ENCODE measurements around the gene C15orf40. TPM values are rescaled to one million over a fixed set of nuclear protein-coding genes. Genes with fewer than 3 reads are reported as not detected.
"Not testable (repeated sequence)": the region's sequence is repeated elsewhere in the genome, so short reads cannot be mapped to it uniquely, and the experiment has no call there.

C15orf40 gene
- total RNA-seq, 4 donors from 2014 or later, result 9.7 to 31.6 (median 22.4) TPM

DNA sequence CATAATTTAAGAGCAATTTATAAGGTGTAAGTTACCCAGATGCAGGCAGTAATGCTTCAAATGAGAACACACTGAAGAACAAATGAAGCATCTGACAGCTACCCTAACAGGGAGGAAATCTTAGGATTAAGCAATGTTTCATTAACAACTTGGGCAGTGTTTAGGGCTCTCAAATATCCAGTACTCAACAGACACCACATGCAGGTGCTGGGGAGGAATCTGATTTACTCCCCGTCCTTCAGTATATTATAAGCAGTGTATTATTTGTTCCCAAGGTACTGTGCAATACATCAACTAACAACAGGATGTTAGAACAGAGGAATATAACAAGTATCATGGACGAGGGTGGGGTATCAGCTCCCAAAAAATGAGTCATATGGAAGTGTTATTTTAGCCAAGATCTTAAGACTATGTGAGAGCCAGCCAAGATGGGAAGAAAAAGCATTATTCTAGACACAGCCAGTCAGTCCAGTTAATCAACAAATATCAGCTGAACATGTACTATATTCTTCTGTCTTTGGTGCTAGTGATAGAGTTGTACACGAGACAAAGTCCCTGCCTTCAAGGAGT lies 35.2 kb upstream of the C15orf40 start:
- Histone ChIP-seq H3K27ac (peak overlapping the region in 2 of 3 donors; percentile 32 to 45), H3K27me3 (no peaks in the 10 kb centered on the region), H3K36me3 (peaks cover 6 to 7% of the 10 kb centered on the region in 2 donors), H3K4me1 (peaks cover 5 to 12% of the 10 kb centered on the region in 2 donors), H3K9me3 (no peaks in the 10 kb centered on the region), H3K4me3 (replicated peaks in 1 of 3) (no peak overlapping the region)
- 64 to 65% methylated on average over 3 of the region's 3 CpGs for WGBS, 2 donors
- intact Hi-C loops (cut with DNase I), result loop anchor here (10.0 kb wide), 1 partner anchor 62 kb away; the partner anchor contains the start of gene RAMAC
- TF ChIP-seq, protein P1, sequence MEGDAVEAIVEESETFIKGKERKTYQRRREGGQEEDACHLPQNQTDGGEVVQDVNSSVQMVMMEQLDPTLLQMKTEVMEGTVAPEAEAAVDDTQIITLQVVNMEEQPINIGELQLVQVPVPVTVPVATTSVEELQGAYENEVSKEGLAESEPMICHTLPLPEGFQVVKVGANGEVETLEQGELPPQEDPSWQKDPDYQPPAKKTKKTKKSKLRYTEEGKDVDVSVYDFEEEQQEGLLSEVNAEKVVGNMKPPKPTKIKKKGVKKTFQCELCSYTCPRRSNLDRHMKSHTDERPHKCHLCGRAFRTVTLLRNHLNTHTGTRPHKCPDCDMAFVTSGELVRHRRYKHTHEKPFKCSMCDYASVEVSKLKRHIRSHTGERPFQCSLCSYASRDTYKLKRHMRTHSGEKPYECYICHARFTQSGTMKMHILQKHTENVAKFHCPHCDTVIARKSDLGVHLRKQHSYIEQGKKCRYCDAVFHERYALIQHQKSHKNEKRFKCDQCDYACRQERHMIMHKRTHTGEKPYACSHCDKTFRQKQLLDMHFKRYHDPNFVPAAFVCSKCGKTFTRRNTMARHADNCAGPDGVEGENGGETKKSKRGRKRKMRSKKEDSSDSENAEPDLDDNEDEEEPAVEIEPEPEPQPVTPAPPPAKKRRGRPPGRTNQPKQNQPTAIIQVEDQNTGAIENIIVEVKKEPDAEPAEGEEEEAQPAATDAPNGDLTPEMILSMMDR (IDR thresholded peaks at IDR 0.05), result no peak
- TF ChIP-seq POLR2A (IDR thresholded peaks at IDR 0.05), result no peak
- DNase-seq, result no peak

DNA sequence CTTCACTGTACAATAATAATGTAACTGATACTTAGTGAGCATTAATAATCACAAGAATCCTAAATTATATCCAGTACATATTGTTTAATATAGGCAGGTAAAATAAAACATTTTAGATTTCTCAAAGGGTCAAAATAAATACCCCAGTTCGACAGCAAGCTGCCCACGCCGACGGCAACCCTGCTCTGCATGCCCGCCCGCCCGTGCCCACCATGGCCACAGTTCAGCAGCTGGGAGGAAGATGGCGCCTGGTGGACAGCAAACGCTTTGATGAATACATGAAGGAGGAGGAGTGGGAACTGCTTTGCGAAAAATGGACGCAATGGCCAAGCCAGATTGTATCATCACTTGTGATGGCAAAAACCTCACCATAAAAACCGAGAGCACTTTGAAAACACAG lies 32.7 kb upstream of the C15orf40 start:
- TF ChIP-seq POLR2A (IDR thresholded peaks at IDR 0.05), result no peak
- TF ChIP-seq, protein P1 (IDR thresholded peaks at IDR 0.05), result no peak
- Histone ChIP-seq H3K36me3 (peaks cover 13 to 26% of the 10 kb centered on the region in 2 donors), H3K27ac (no peak overlapping the region), H3K4me3 (replicated peaks in 1 of 3) (no peak overlapping the region), H3K4me1 (peaks cover 5 to 12% of the 10 kb centered on the region in 2 donors), H3K27me3 (no peaks in the 10 kb centered on the region), H3K9me3 (no peaks in the 10 kb centered on the region)
- no peak for DNase-seq
- WGBS, 2 donors, result 96 to 98% methylated on average over 12 of the region's 12 CpGs
- intact Hi-C loops (cut with DNase I), result loop anchor here (10.0 kb wide), 1 partner anchor 59 kb away; the partner anchor contains the start of gene RAMAC

DNA sequence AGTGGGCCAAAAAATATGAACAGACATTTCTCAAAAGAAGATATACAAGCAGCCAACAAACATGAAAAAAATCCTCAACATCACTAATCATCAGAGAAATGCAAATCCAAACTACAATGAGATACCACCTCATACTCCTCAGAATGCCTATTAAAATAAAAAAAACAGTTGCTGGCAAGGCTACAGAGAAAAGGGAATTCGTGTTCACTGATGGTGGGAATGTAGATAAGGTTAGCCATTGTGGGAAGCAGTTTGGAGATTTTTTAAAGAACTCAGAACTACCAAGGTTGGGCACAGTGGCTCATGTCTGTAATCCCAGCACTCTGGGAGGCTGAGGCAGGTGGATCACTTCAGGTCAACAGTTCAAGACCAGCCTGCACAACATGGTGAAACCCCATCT lies 27.8 kb upstream of the C15orf40 start:
- Histone ChIP-seq H3K4me1 (no peaks in the 10 kb centered on the region), H3K27me3 (no peaks in the 10 kb centered on the region), H3K4me3 (replicated peaks in 1 of 3) (no peak overlapping the region), H3K27ac (no peak overlapping the region), H3K36me3 (peaks cover 10 to 20% of the 10 kb centered on the region in 2 donors), H3K9me3 (no peaks in the 10 kb centered on the region)
- DNase-seq, result no peak
- WGBS, 2 donors, result 60 to 71% methylated on average over 1 of the region's 1 CpG
- no peak for TF ChIP-seq POLR2A (IDR thresholded peaks at IDR 0.05)
- TF ChIP-seq, protein P1 (IDR thresholded peaks at IDR 0.05), result no peak
- intact Hi-C loops (cut with DNase I), result no loop called here

DNA sequence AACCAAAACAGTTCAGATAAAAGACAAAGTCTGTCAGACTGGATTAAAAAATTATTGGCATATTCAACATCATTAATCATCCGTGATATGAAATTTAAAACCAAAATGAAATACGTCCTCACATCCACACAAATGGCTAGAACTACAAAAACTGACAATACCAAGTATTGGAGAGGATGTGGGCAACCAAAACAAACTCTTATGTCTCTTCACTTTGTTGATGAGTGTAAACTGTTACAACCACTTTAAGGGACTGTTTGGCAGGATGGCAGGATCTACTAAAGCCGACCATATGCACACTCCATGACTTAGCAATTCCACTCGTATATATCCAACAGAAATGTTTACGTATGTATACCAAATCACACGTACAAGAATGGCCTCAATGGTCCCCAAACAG lies 24.8 kb upstream of the C15orf40 start:
- Histone ChIP-seq H3K4me1 (no peaks in the 10 kb centered on the region), H3K36me3 (peaks cover 6 to 16% of the 10 kb centered on the region in 2 donors), H3K27ac (no peak overlapping the region), H3K4me3 (replicated peaks in 1 of 3) (no peak overlapping the region), H3K27me3 (no peaks in the 10 kb centered on the region), H3K9me3 (no peaks in the 10 kb centered on the region)
- WGBS, 2 donors, result 96 to 98% methylated on average over 6 of the region's 6 CpGs
- TF ChIP-seq, protein P1 (IDR thresholded peaks at IDR 0.05), result no peak
- no peak for TF ChIP-seq POLR2A (IDR thresholded peaks at IDR 0.05)
- DNase-seq, result no peak
- intact Hi-C loops (cut with DNase I), result no loop called here

DNA sequence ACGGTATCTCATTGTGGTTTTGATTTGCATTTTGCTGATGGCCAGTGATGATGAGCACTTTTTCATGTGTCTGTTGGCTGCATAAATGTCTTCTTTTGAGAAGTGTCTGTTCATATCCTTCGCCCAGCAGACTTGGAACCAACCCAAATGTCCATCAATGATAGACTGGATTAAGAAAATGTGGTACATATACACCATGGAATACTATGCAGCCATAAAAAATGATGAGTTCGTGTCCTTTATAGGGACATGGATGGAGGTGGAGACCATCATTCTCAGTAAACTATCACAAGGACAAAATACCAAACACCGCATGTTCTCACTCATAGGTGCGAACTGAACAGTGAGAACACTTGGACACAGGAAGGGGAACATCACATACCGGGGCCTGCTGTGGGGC lies 19.8 kb upstream of the C15orf40 start:
- H3K27ac ChIP-seq; H3K4me3 ChIP-seq (replicated peaks in 1 of 3); H3K27me3 ChIP-seq; DNase-seq; H3K4me1 ChIP-seq; H3K36me3 ChIP-seq; H3K9me3 ChIP-seq; intact Hi-C loops (cut with DNase I): not testable (repeated sequence)
- 95 to 96% methylated on average over 6 of the region's 6 CpGs for WGBS, 2 donors
